A549 (cell line): ENCODE results near the gene CRMP1. TPM values are rescaled to one million over a fixed set of nuclear protein-coding genes. Genes with fewer than 3 reads are reported as not detected.

Experiments used
- ATAC-seq, 2 experiments: fragments of 200-7000 bp in 1 of 2; fragments of >200 bp in 1 of 2; cut with Nextera tagmentation in 1 of 2; cut with Tn5 transposase in 1 of 2; 3 replicates each; pipeline versions ENCODE4 v1.8.0 to v1.9.1; 2018 to 2020; ENCODE audit warnings: mild to moderate bottlenecking in 1 of 2, moderate library complexity in 1 of 2
- CTCF ChIA-PET: fragments of 300-600 bp; sonication (Branson Sonifier 250); formaldehyde crosslinking; extraction: SDS; loops from one replicate; lab custom pipeline; 2021; ENCODE audit warnings: antibody characterized with exemption, inconsistent platforms; lab: Yijun Ruan, JAX
- POLR2A ChIA-PET: fragments of 350-600 bp; formaldehyde crosslinking; extraction: SDS; loops from one replicate; lab custom pipeline; 2021; ENCODE audit warnings: antibody characterized with exemption, inconsistent platforms; lab: Yijun Ruan, JAX
- DNase-seq, 2 experiments: peaks; one replicate each; pipeline versions ENCODE4 v3.0.0 to v3.0.0-alpha.2; 2011 to 2016; ENCODE audit warnings: low read depth in 1 of 2, low spot score in 1 of 2
- FAIRE-seq: peaks from 2 replicates; lab custom pipeline; 2011; peaks lifted over from hg19 to GRCh38; lab: Jason Lieb, UNC
- H3K27ac ChIP-seq, 2 experiments: fragments of >200 bp; sonication (Bioruptor Twin); formaldehyde crosslinking; 3 replicates each; pipeline ENCODE4 v1.5.1; 2016 to 2017
- H3K4me1 ChIP-seq: fragments of >200 bp; sonication (Bioruptor Twin); formaldehyde crosslinking; 3 replicates; pipeline ENCODE4 v1.6.1; 2016
- H3K4me2 ChIP-seq: fragments of >200 bp; sonication (Bioruptor Twin); formaldehyde crosslinking; 3 replicates; pipeline ENCODE4 v1.6.1; 2016
- H3K4me3 ChIP-seq: fragments of >200 bp; sonication (Bioruptor Twin); formaldehyde crosslinking; 3 replicates; pipeline ENCODE4 v1.5.1; 2016
- H3K9me3 ChIP-seq: fragments of >200 bp; sonication (Bioruptor Twin); formaldehyde crosslinking; 3 replicates; pipeline ENCODE4 v1.6.1; 2016
- CBX2 ChIP-seq: fragments of 200-600 bp; sonication (generic); IDR thresholded peaks from 2 replicates; pipeline ENCODE4 v1.6.1; 2016; ENCODE audit warnings: low read depth, mild to moderate bottlenecking, borderline replicate concordance
- CBX8 ChIP-seq: fragments of 200-600 bp; sonication (generic); IDR thresholded peaks from 2 replicates; pipeline ENCODE4 v1.6.1; 2016
- CHD4 ChIP-seq: fragments of 200-600 bp; sonication (generic); IDR thresholded peaks from 2 replicates; pipeline ENCODE4 v1.6.1; 2016; ENCODE audit warnings: antibody characterized with exemption, mild to moderate bottlenecking, borderline replicate concordance
- CTCF ChIP-seq: fragments of >200 bp; sonication (Bioruptor Twin); formaldehyde crosslinking; IDR thresholded peaks from 3 replicates; pipeline ENCODE4 v1.5.1; 2016
- ELK1 ChIP-seq: fragments of 150-350 bp; IDR thresholded peaks from 2 replicates; pipeline ENCODE4 v1.6.1; 2014; ENCODE audit warnings: low read depth, mild to moderate bottlenecking, low read length
- EP300 ChIP-seq, 2 experiments: fragments of >200 bp; sonication (Bioruptor Twin); formaldehyde crosslinking; IDR thresholded peaks; 2 replicates in 1 of 2; 3 replicates in 1 of 2; pipeline ENCODE4 v1.6.1; 2016 to 2017
- HES2 ChIP-seq: fragments of >200 bp; sonication (Bioruptor Twin); formaldehyde crosslinking; IDR thresholded peaks from 2 replicates; pipeline ENCODE4 v1.6.1; 2016
- HMGXB4 ChIP-seq: fragments of 250-450 bp; sonication (Bioruptor Pico); IDR thresholded peaks from 2 replicates; pipeline ENCODE4 v1.5.0; 2021; ENCODE audit warnings: mild to moderate bottlenecking, moderate library complexity, borderline replicate concordance
- HOXA7 ChIP-seq: fragments of 250-450 bp; sonication (Bioruptor Pico); IDR thresholded peaks from 2 replicates; pipeline ENCODE4 v1.5.0; 2020; ENCODE audit warnings: mild to moderate bottlenecking, moderate library complexity
- JUN ChIP-seq, 2 experiments: fragments of >200 bp; sonication (Bioruptor Twin); formaldehyde crosslinking; IDR thresholded peaks; 2 replicates in 1 of 2; 3 replicates in 1 of 2; pipeline ENCODE4 v1.6.1; 2016 to 2017
- KDM1A ChIP-seq: fragments of 200-600 bp; sonication (generic); IDR thresholded peaks from 2 replicates; pipeline ENCODE4 v1.6.1; 2016; ENCODE audit warnings: low read depth, mild to moderate bottlenecking
- MAZ ChIP-seq: fragments of 150-350 bp; IDR thresholded peaks from 2 replicates; pipeline ENCODE4 v1.6.1; 2014; ENCODE audit warnings: antibody characterized with exemption, low read depth, low read length, borderline replicate concordance
- MYC ChIP-seq: IDR thresholded peaks from 2 replicates; pipeline ENCODE4 v1.6.1; 2012; ENCODE audit warnings: mild to moderate bottlenecking, inconsistent platforms, low read length, improper control_type of control experiment, borderline replicate concordance
- NFE2L2 ChIP-seq: fragments of 150-350 bp; conservative IDR thresholded peaks from 2 replicates; pipeline ENCODE4 v1.6.1; 2014; ENCODE audit warnings: low read length
- NPAS2 ChIP-seq: fragments of 250-450 bp; sonication (Bioruptor Pico); IDR thresholded peaks from 2 replicates; pipeline ENCODE4 v1.8.0; 2022; ENCODE audit warnings: mild to moderate bottlenecking, moderate library complexity, borderline replicate concordance
- PHF8 ChIP-seq: fragments of 200-600 bp; sonication (generic); IDR thresholded peaks from 2 replicates; pipeline ENCODE4 v1.6.1; 2016; ENCODE audit warnings: low read depth, mild to moderate bottlenecking, antibody characterized with exemption, moderate library complexity, borderline replicate concordance
- POLR2A ChIP-seq: IDR thresholded peaks from 2 replicates; pipeline ENCODE4 v1.6.1; 2012; ENCODE audit warnings: mild to moderate bottlenecking, low read length
- RAD21 ChIP-seq, 2 experiments: fragments of >200 bp in 1 of 2; sonication (Bioruptor Twin) in 1 of 2; formaldehyde crosslinking in 1 of 2; IDR thresholded peaks in 1 of 2; conservative IDR thresholded peaks in 1 of 2; 2 replicates in 1 of 2; 3 replicates in 1 of 2; pipeline ENCODE4 v1.6.1; 2012 to 2018; ENCODE audit warnings: inconsistent platforms in 1 of 2
- RARB ChIP-seq: fragments of 250-450 bp; sonication (Bioruptor Pico); IDR thresholded peaks from 2 replicates; pipeline ENCODE4 v1.8.0; 2021; ENCODE audit warnings: mild to moderate bottlenecking, moderate library complexity
- RFX5 ChIP-seq: fragments of 450-650 bp; IDR thresholded peaks from 2 replicates; pipeline ENCODE4 v1.7.1; 2014; ENCODE audit warnings: antibody characterized with exemption, mild to moderate bottlenecking, moderate library complexity
- RNF2 ChIP-seq: fragments of 200-600 bp; sonication (generic); IDR thresholded peaks from 2 replicates; pipeline ENCODE4 v1.6.1; 2016; ENCODE audit warnings: low read depth, mild to moderate bottlenecking, antibody characterized with exemption, moderate library complexity, borderline replicate concordance
- SMC3 ChIP-seq: fragments of >200 bp; sonication (Bioruptor Twin); formaldehyde crosslinking; IDR thresholded peaks from 3 replicates; pipeline ENCODE4 v1.6.1; 2018; ENCODE audit warnings: inconsistent platforms
- ZC3H11A ChIP-seq: fragments of 450-650 bp; IDR thresholded peaks from 2 replicates; pipeline ENCODE4 v1.6.1; 2014; ENCODE audit warnings: antibody characterized with exemption, mild to moderate bottlenecking
- ZNF302 ChIP-seq: fragments of 250-450 bp; sonication (Bioruptor Pico); IDR thresholded peaks from 2 replicates; pipeline ENCODE4 v1.9.0; 2021; ENCODE audit warnings: inconsistent platforms, mild to moderate bottlenecking, moderate library complexity
- WGBS: methylation state at CpG from one replicate; pipeline ENCODE4 v1.1.6; 2017; ENCODE audit errors: missing lambda C conversion rate; 5-methylcytosine and 5-hydroxymethylcytosine counted together
- polyA plus RNA-seq, 4 experiments: library from polyadenylated mRNA; depleted of rRNA in 3 of 4; stranded (reverse); fragments of >200 nt; fragmentation: RNase III in 1 of 4; extraction: RNeasy Plus Mini Kit Qiagen cat#74134 plus additional on column Dnase treatment in 1 of 4; gene quantifications; 2 replicates in 3 of 4; 3 replicates in 1 of 4; pipeline ENCODE4 v1.2.3, GENCODE V29; 2011 to 2017

Gene CRMP1
- polyA plus RNA-seq, 2 of the 4 experiments (the other 2 are of a cell fraction) = 0.74 to 0.80 TPM

GRCh38 chr4:5925419-5926200, 32.7 kb upstream of the CRMP1 start:
- no peak overlapping the region for H3K27ac ChIP-seq
- TF ChIP-seq ELK1 (no peak), SMC3 (no peak), POLR2A (no peak), NFE2L2 (no peak), RARB (no peak), RNF2 (no peak), CBX2 (no peak), EP300 (IDR thresholded peaks at IDR 0.05) (no peak), CBX8 (no peak), RFX5 (no peak)
- TF ChIP-seq, all 56 proteins: peak for 0
- Histone ChIP-seq H3K4me2 (no peak overlapping the region), H3K9me3 (no peaks in the 10 kb centered on the region), H3K4me3 (no peak overlapping the region), H3K4me1 (no peaks in the 10 kb centered on the region)
- no peak for FAIRE-seq
- WGBS = 45% methylated on average over 16 of the region's 16 CpGs
- ChIA-PET POLR2A (no interaction called here), CTCF (no interaction called here)
- ATAC-seq = no peak
- no peak for DNase-seq

GRCh38 chr4:5924461-5925125, 31.7 kb upstream of the CRMP1 start:
- no peak overlapping the region for H3K27ac ChIP-seq
- 53% methylated on average over 7 of the region's 12 CpGs for WGBS
- H3K4me2 ChIP-seq = no peak overlapping the region
- ChIA-PET POLR2A (no interaction called here), CTCF (no interaction called here)
- no peaks in the 10 kb centered on the region for H3K9me3 ChIP-seq
- H3K4me1 ChIP-seq = no peaks in the 10 kb centered on the region
- H3K4me3 ChIP-seq = no peak overlapping the region
- no peak for DNase-seq
- TF ChIP-seq NPAS2 (no peak), ZC3H11A (no peak), HMGXB4 (CRISPR knock-in tag) (no peak)
- no peak for ATAC-seq
- no peak for FAIRE-seq

GRCh38 chr4:5923376-5923775, 30.5 kb upstream of the CRMP1 start:
- no peak for FAIRE-seq
- no peaks in the 10 kb centered on the region for H3K9me3 ChIP-seq
- no peak overlapping the region for H3K4me2 ChIP-seq
- WGBS = 64% methylated on average over 6 of the region's 6 CpGs
- ATAC-seq = no peak
- no peak overlapping the region for H3K4me3 ChIP-seq
- ChIA-PET POLR2A (no interaction called here), CTCF (no interaction called here)
- H3K4me1 ChIP-seq = no peaks in the 10 kb centered on the region
- H3K27ac ChIP-seq = no peak overlapping the region
- DNase-seq = no peak
- no peak for TF ChIP-seq PHF8
- no peak for TF ChIP-seq KDM1A
- no peak for TF ChIP-seq RAD21 (conservative IDR thresholded peaks at IDR 0.05 in 1 of 2, IDR thresholded peaks at IDR 0.05 in 1 of 2)
- TF ChIP-seq JUN (IDR thresholded peaks at IDR 0.05) = no peak
- no peak for TF ChIP-seq MAZ
- TF ChIP-seq HES2 = no peak
- no peak for TF ChIP-seq HOXA7
- TF ChIP-seq CTCF = no peak
- no peak for TF ChIP-seq ZNF302
- no peak for TF ChIP-seq NPAS2
- TF ChIP-seq CHD4 = no peak
- TF ChIP-seq MYC = no peak
